Measurements from ENCODE around the gene IQCH. TPM values are rescaled to one million over a fixed set of nuclear protein-coding genes. Genes with fewer than 3 reads are reported as not detected.

The IQCH gene
- total RNA-seq, 1 donor from 2014 or later = 2.8 TPM

DNA sequence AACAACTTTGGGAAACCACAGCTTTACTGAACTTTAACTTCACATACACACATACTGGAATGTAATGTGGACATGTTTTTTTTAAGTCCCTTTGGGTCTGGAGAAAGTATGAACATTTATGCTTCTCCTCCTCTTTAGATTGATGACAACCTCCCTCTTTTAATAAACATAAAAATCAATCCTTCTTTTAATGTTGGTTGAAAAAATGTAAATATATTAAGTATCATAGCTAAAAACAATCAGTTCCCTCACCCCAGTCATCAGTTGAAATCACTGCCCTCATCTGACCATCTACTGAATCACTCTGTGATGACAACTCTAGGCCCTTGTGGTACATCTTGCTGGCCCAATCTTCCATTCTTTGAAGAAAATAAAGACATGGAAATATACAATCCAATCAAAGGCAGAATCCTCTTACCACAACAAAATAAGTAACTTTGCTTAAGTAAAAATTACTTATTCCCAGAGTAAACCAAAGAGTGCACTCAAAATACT is 6.5 kb upstream of the IQCH start:
- no peak for DNase-seq (ENCODE audit: low read depth, low spot score)
- H3K27ac Mint-ChIP-seq (ENCODE audit: unreplicated experiment) = no peak overlapping the region
- H3K36me3 Mint-ChIP-seq (ENCODE audit: low read depth) = peaks cover 28% of the 10 kb centered on the region
- H3K9me3 Mint-ChIP-seq = peaks cover 7% of the 10 kb centered on the region
- peaks cover 7% of the 10 kb centered on the region for H3K4me1 Mint-ChIP-seq
- TF ChIP-seq, protein P1, sequence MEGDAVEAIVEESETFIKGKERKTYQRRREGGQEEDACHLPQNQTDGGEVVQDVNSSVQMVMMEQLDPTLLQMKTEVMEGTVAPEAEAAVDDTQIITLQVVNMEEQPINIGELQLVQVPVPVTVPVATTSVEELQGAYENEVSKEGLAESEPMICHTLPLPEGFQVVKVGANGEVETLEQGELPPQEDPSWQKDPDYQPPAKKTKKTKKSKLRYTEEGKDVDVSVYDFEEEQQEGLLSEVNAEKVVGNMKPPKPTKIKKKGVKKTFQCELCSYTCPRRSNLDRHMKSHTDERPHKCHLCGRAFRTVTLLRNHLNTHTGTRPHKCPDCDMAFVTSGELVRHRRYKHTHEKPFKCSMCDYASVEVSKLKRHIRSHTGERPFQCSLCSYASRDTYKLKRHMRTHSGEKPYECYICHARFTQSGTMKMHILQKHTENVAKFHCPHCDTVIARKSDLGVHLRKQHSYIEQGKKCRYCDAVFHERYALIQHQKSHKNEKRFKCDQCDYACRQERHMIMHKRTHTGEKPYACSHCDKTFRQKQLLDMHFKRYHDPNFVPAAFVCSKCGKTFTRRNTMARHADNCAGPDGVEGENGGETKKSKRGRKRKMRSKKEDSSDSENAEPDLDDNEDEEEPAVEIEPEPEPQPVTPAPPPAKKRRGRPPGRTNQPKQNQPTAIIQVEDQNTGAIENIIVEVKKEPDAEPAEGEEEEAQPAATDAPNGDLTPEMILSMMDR (conservative IDR thresholded peaks at IDR 0.05) = no peak
- no peaks in the 10 kb centered on the region for H3K27me3 Mint-ChIP-seq (ENCODE audit: low read depth)
- H3K4me3 Mint-ChIP-seq = no peak overlapping the region

DNA sequence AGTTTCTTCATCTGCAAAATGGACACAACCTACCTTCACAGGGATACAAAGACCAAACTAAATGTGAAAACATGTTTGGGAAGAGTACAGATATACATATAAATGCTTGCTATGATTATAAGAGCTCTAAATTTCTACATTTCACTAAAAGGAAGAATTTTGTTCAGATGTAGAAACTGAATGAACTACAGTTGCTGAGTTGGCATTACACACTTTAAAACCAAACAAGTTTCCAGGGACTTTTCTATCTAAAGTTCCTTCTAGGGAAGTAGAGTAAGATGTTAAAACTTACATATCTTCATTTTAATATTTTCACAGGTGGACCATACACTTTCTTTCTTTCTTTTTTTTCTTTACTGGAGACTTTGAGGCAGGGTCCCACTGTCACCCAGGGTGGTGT is 4.8 kb upstream of the IQCH start:
- TF ChIP-seq, protein P1 (conservative IDR thresholded peaks at IDR 0.05) = no peak

DNA sequence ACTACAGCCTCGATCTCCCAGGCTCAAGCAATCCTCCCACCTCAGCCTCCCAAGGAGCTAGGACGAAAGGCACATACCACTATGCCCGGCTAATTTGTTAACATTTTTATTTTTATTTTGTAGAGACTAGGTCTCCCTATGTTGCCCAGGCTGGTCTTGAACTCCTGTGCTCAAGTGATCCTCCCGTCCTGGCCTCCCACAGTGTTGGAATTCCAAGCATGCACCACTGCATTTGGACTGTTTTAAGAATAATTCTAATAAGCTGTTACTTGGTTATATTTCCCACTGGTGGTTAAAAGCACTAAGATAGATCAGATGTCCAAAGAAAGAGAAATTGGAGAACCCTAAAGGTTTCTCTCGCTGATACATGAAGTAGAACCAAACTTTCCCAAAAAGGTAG is 3.3 kb upstream of the IQCH start:
- Mint-ChIP-seq H3K4me3 (peak overlapping the region; percentile 62), H3K27me3 (ENCODE audit: low read depth) (peaks cover 15% of the 10 kb centered on the region), H3K4me1 (peaks cover 22% of the 10 kb centered on the region), H3K27ac (ENCODE audit: unreplicated experiment) (no peak overlapping the region), H3K36me3 (ENCODE audit: low read depth) (peaks cover 15% of the 10 kb centered on the region), H3K9me3 (peaks cover 2% of the 10 kb centered on the region)
- TF ChIP-seq, protein P1 (conservative IDR thresholded peaks at IDR 0.05) = no peak
- no peak for DNase-seq (ENCODE audit: low read depth, low spot score)

More for the DNA sequence above, 4.8 kb upstream of the IQCH start:
- H3K36me3 Mint-ChIP-seq (ENCODE audit: low read depth) = peaks cover 28% of the 10 kb centered on the region
- DNase-seq (ENCODE audit: low read depth, low spot score) = no peak
- H3K27me3 Mint-ChIP-seq (ENCODE audit: low read depth) = peaks cover 3% of the 10 kb centered on the region
- peaks cover 17% of the 10 kb centered on the region for H3K4me1 Mint-ChIP-seq
- no peak overlapping the region for H3K4me3 Mint-ChIP-seq
- H3K27ac Mint-ChIP-seq (ENCODE audit: unreplicated experiment) = no peak overlapping the region
- H3K9me3 Mint-ChIP-seq = peaks cover 7% of the 10 kb centered on the region

DNA sequence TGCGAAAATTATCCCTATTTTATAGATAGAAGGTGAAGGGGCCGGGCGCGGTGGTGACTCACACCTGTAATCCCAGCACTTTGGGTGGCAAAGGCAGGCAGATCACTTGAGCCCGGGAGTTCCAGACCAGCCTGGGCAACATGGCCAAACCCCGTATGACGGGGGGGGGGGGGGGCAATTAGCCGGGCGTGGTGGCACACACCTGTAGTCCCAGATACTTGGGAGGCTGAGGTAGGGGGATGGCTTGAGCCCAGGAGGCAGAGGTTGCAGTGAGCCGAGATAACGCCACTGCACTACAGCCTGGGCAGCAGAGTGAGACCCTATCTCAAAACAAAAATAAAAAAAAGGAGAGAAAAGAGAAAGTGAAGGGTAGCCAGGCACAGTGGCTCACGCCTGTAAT is 1.5 kb upstream of the IQCH start:
- Mint-ChIP-seq H3K36me3 (ENCODE audit: low read depth) (peaks cover 5% of the 10 kb centered on the region), H3K4me3 (peak overlapping the region; percentile 98), H3K27me3 (ENCODE audit: low read depth) (peaks cover 17% of the 10 kb centered on the region), H3K27ac (ENCODE audit: unreplicated experiment) (no peak overlapping the region), H3K4me1 (peaks cover 22% of the 10 kb centered on the region), H3K9me3 (no peaks in the 10 kb centered on the region)
- no peak for DNase-seq (ENCODE audit: low read depth, low spot score)
- TF ChIP-seq, protein P1 (conservative IDR thresholded peaks at IDR 0.05) = no peak

DNA sequence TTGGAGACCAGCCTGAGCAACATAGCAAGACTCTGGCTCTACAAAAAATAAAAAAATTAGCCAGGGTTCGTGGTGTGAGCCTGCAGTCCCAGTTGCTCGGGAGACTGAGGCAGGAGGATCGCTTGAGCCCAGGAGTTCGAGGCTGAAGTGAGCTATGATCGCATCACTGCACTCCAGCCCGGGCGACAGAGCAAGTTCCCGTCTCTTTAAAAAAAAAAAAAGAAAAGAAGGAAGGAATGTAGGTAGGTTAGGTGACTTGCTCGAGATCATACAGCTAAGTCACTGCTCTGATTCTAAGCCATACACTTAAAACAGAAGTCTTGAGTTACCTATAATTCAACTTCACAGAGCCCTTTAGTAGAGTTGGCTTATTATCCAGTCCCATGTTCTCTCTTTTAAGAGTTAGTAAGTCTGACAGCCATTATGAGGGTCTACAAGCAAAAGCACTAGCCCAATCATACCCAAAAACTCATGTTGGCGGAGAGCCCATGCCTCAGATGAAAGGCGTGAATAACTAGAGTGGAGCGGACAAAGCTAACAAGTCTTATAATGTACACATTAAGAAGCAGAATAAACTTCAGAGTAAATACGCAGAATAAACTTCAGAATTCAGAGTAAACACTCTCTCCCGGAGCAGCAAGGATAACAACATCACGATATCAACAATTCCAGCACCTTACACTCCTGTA is 893 bp upstream of the IQCH start:
- Mint-ChIP-seq H3K36me3 (ENCODE audit: low read depth) (peaks cover 3% of the 10 kb centered on the region), H3K4me1 (peaks cover 22% of the 10 kb centered on the region), H3K9me3 (no peaks in the 10 kb centered on the region), H3K27ac (ENCODE audit: unreplicated experiment) (peak overlapping the region; percentile 98), H3K27me3 (ENCODE audit: low read depth) (peaks cover 17% of the 10 kb centered on the region), H3K4me3 (peak overlapping the region; percentile 98)
- TF ChIP-seq, protein P1 (conservative IDR thresholded peaks at IDR 0.05) = no peak
- DNase-seq (ENCODE audit: low read depth, low spot score) = no peak

Data from neural crest cell (in vitro differentiated cells).